Gastroesophageal sphincter (tissue), 4 donors: ENCODE data around the gene MID1IP1. TPM values are rescaled to one million over a fixed set of nuclear protein-coding genes. Genes with fewer than 3 reads are reported as not detected.

ENCODE experiments used
- ATAC-seq: fragments of 150-250 bp; one replicate; pipeline ENCODE4 v1.9.1; 2016; ENCODE audit warnings: mild to moderate bottlenecking, moderate library complexity
- H3K27ac ChIP-seq, 4 donors: fragments of 200-600 bp; sonication (generic) in 3 of 4; 1 replicate in 3 of 4; 2 replicates in 1 of 4; pipeline ENCODE4 v1.5.1; 2016 to 2019
- H3K27me3 ChIP-seq: fragments of 200-600 bp; sonication (generic); one replicate; pipeline ENCODE4 v1.5.1; 2019
- H3K36me3 ChIP-seq, 2 donors: fragments of 200-600 bp; sonication (generic); one replicate each; pipeline ENCODE4 v1.5.1; 2019; ENCODE audit warnings: control low read depth in 1 of 2
- H3K4me1 ChIP-seq, 3 donors: fragments of 200-600 bp; sonication (generic); 1 replicate in 2 of 3; 2 replicates in 1 of 3; pipeline ENCODE4 v1.5.1; 2016 to 2019; ENCODE audit warnings: control low read depth in 2 of 3
- H3K4me3 ChIP-seq, 2 donors: fragments of 200-600 bp; sonication (generic); one replicate each; pipeline ENCODE4 v1.5.1; 2019; ENCODE audit warnings: mild to moderate bottlenecking in 1 of 2, moderate library complexity in 1 of 2
- H3K9me3 ChIP-seq, 3 donors: fragments of 200-600 bp; sonication (generic); one replicate each; pipeline ENCODE4 v1.5.1; 2017 to 2019; ENCODE audit warnings: control low read depth in 2 of 3
- CTCF ChIP-seq, 4 experiments: fragments of 200-600 bp in 2 of 4; fragments of 450-650 bp in 2 of 4; sonication (generic) in 1 of 4; IDR thresholded peaks; one replicate each; pipeline ENCODE4 v1.5.1; 2017 to 2019; ENCODE audit warnings: antibody characterized with exemption in 4 of 4, mild to moderate bottlenecking in 2 of 4, moderate library complexity in 2 of 4
- EP300 ChIP-seq: sonication (generic); formaldehyde crosslinking; IDR thresholded peaks from one replicate; pipeline ENCODE4 v1.6.1; 2017; ENCODE audit warnings: antibody characterized with exemption, mild to moderate bottlenecking
- POLR2A ChIP-seq, 2 donors: fragments of 450-650 bp; IDR thresholded peaks; one replicate each; pipeline ENCODE4 v1.6.1; 2017; ENCODE audit warnings: antibody characterized with exemption in 2 of 2, mild to moderate bottlenecking in 2 of 2, moderate library complexity in 1 of 2
- POLR2AphosphoS5 ChIP-seq: sonication (generic); formaldehyde crosslinking; IDR thresholded peaks from one replicate; pipeline ENCODE4 v1.6.1; 2017; ENCODE audit warnings: antibody characterized with exemption
- WGBS, 2 donors: methylation state at CpG; one replicate each; pipeline ENCODE4 v1.1.5; 2018; ENCODE audit warnings: low coverage in 1 of 2; 5-methylcytosine and 5-hydroxymethylcytosine counted together
- total RNA-seq, 4 donors: library from RNA; depleted of rRNA; stranded (reverse); fragments of >200 nt; gene quantifications; one replicate each; pipeline ENCODE4 v1.1.0, GENCODE V29; 2016

The MID1IP1 gene
- total RNA-seq, 4 donors from 2014 or later, result 54.0 to 69.2 (median 56.9) TPM

DNA sequence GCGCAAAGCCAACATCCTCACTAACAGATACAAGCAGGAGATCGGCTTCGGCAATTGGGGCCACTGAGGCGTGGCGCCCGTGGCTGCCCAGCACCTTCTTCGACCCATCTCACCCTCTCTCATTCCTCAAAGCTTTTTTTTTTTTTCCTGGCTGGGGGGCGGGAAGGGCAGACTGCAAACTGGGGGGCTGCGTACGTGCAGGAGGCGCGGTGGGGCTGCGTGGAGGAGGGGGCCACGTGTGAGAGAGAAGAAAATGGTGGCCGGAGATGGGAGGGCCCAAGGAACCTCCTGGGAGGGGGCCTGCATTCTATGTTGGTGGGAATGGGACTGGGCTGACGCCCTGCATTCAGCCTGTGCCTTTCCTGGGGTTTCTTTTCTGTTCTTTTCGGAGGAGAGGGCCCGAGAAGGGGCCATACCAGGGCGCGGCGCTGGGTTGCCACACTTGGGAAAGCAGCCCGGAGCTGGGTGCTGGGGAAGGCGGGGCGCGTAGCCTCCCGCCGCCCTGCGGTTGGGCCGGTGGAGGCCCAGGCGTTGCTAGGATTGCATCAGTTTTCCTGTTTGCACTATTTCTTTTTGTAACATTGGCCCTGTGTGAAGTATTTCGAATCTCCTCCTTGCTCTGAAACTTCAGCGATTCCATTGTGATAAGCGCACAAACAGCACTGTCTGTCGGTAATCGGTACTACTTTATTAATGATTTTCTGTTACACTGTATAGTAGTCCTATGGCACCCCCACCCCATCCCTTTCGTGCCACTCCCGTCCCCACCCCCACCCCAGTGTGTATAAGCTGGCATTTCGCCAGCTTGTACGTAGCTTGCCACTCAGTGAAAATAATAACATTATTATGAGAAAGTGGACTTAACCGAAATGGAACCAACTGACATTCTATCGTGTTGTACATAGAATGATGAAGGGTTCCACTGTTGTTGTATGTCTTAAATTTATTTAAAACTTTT lies 4.5 kb downstream of the MID1IP1 start:
- peak; percentile 44 for ATAC-seq
- H3K36me3 ChIP-seq, result no peaks in the 10 kb centered on the region

DNA sequence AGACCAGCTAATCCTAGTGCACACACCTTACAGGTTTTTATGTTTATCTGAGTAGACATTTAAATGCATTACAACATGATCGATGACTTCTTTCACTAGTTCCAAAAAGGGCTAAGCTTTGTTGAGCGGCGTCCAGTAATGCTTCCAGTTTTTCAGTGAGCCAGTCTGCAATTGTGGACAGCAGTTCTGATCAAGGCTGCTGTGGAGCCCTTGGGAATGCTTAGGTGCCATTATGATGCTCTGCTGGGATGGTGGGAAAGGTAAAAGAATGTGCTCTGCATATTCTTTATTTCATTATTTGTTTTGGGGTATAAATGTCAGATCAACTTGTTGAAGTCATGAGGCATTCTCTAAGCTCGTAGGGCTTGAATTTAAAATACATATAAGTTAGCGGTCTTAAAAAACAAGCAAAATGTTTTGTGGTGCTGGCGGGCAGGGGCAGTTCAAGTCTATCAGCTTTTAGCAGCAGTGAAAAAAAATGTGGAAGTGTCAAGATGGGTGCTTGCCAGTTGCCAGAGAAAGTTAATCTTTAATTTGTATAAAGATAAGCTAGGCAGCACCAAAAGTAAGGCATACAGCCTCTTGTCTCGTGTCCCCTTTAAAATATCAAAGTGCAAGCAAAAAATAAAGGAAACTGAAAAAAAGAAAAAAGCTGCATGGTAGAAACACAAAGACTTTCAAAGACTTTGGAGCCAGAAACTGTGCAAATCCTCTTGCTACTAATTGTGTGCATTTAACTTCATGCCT lies 5.8 kb downstream of the MID1IP1 start:
- H3K27ac ChIP-seq, result peak overlapping the region in 3 of 4 donors; percentile 88 to 93 (median 91)
- peaks cover 0 to 31% (median 0%) of the 10 kb centered on the region in 3 donors for H3K4me1 ChIP-seq
- no peak for ATAC-seq
- peak overlapping the region in 1 of 2 donors; percentile 67 for H3K4me3 ChIP-seq
- no peaks in the 10 kb centered on the region for H3K9me3 ChIP-seq
- no peaks in the 10 kb centered on the region for H3K27me3 ChIP-seq
- no peaks in the 10 kb centered on the region for H3K36me3 ChIP-seq
- TF ChIP-seq POLR2AphosphoS5 (no peak), POLR2A (IDR thresholded peaks at IDR 0.05) (no peak), CTCF (IDR thresholded peaks at IDR 0.05) (no peak), EP300 (no peak)
- 48 to 50% methylated on average over 6 to 7 of the region's 7 CpGs for WGBS, 2 donors

More for the DNA sequence above, 4.5 kb downstream of the MID1IP1 start:
- H3K27me3 ChIP-seq, result no peaks in the 10 kb centered on the region
- 0 to 19% methylated on average over 3 to 16 of the region's 41 CpGs for WGBS, 2 donors
- H3K9me3 ChIP-seq, result no peaks in the 10 kb centered on the region
- TF ChIP-seq POLR2A (IDR thresholded peaks at IDR 0.05) (peak in 1 of 2 donors; percentile 15), POLR2AphosphoS5 (peak; percentile 56), CTCF (IDR thresholded peaks at IDR 0.05) (peak in 3 of 4 experiments; percentile 2 to 32 (median 11)), EP300 (no peak)
- H3K4me1 ChIP-seq, result peaks cover 0 to 35% (median 0%) of the 10 kb centered on the region in 3 donors
- peak overlapping the region; percentile 59 to 67 for H3K4me3 ChIP-seq
- H3K27ac ChIP-seq, result peak overlapping the region; percentile 76 to 93 (median 90)

GRCh38 chrX:38807873-38808272 lies 6.6 kb downstream of the MID1IP1 start:
- Histone ChIP-seq H3K27me3 (no peaks in the 10 kb centered on the region), H3K27ac (no peak overlapping the region), H3K4me1 (peaks cover 0 to 24% (median 0%) of the 10 kb centered on the region in 3 donors), H3K9me3 (no peaks in the 10 kb centered on the region), H3K36me3 (no peaks in the 10 kb centered on the region), H3K4me3 (no peak overlapping the region)
- ATAC-seq, result no peak
- no peak for TF ChIP-seq EP300

DNA sequence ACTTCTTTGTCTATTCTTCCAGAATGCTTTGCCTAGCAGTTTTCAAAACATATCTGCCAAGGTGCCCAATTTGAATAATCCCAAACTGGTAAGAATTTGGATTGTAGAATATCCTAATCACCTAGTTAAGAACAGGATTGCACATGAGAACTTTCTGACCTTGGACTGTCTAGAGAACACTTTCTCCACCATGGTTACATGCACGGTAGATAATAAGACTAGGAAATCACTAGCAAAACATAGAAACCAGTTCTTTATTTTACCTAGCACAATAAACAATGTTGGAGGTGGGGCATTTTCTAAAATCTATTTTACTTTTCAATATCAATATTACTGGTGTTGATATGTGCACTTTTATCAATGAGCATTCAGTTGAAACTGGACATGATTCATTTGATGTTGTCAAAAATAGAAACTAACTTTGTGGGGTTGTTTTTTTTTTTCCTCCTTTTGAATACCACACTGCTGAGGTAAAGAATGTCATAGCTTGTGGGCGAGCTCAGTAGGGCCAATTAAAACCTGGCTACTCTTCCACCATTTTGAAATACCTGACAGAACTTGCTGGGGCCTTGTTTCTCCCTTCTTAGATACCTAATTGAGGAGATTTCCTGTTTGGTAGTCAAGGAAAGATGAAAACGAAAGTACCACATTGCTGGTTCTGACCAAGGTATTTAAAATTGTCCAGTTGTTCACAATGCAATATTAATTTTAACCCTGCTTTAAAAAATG lies 10.4 kb downstream of the MID1IP1 start:
- no peak overlapping the region for H3K27ac ChIP-seq
- H3K36me3 ChIP-seq, result no peaks in the 10 kb centered on the region
- no peak overlapping the region for H3K4me3 ChIP-seq
- H3K27me3 ChIP-seq, result no peaks in the 10 kb centered on the region
- WGBS, 2 donors, result 55 to 63% methylated on average over 2 to 3 of the region's 3 CpGs
- ATAC-seq, result no peak
- peaks cover 0 to 12% (median 0%) of the 10 kb centered on the region in 3 donors for H3K4me1 ChIP-seq
- TF ChIP-seq POLR2AphosphoS5, result no peak
- TF ChIP-seq POLR2A (IDR thresholded peaks at IDR 0.05), result no peak
- no peak for TF ChIP-seq CTCF (IDR thresholded peaks at IDR 0.05)
- TF ChIP-seq EP300, result no peak
- no peaks in the 10 kb centered on the region for H3K9me3 ChIP-seq

DNA sequence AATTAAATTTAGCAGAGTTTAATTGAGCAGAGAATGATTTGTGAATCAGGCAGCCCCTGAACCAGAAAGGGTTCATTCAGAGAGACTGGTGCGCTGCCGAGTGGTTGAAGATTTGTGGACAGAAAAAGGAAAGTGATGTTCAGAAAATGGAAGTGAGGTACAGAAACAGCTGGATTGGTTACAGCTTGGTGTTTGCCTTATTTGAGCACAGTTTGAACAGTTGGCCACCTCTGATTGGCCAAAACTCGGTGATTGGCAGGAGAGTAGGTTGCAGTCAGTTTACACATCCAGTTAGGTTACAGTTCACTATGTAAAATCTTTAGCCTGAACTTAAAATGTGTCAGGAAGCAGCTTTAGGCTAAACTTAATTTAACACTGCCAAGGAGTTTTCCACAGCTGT lies 14.9 kb downstream of the MID1IP1 start:
- Histone ChIP-seq H3K27ac (no peak overlapping the region), H3K9me3 (no peaks in the 10 kb centered on the region), H3K4me3 (no peak overlapping the region), H3K4me1 (peaks cover 0 to 7% (median 4%) of the 10 kb centered on the region in 3 donors), H3K27me3 (no peaks in the 10 kb centered on the region), H3K36me3 (no peaks in the 10 kb centered on the region)
- TF ChIP-seq POLR2AphosphoS5, result no peak
- no peak for TF ChIP-seq CTCF (IDR thresholded peaks at IDR 0.05)
- TF ChIP-seq POLR2A (IDR thresholded peaks at IDR 0.05), result no peak
- TF ChIP-seq EP300, result no peak
- WGBS, 2 donors, result 66 to 90% methylated on average over 3 of the region's 3 CpGs
- ATAC-seq, result no peak
